Activated CD8-positive, alpha-beta T cell treated with anti-CD3 and anti-CD28 coated beads, Interleukin-2, amount 10 ng/mL, durations not matched to agents 7 days and 5 days (primary cell): ENCODE results near the gene PIK3R6. TPM values are rescaled to one million over a fixed set of nuclear protein-coding genes. Genes with fewer than 3 reads are reported as not detected.

ENCODE experiments used
- ATAC-seq: fragments of 150-1000 bp; cut with Tn5 transposase; one replicate; pipeline ENCODE4 v1.10.0; 2021; ENCODE audit warnings: moderate library complexity
- CTCF ChIA-PET: fragments of 350-600 bp; sonication (Branson Sonifier 250); formaldehyde crosslinking; loops from one replicate; lab custom pipeline; 2021; ENCODE audit warnings: antibody characterized with exemption; lab: Charles Lee
- POLR2A ChIA-PET: fragments of 350-600 bp; sonication (Branson Sonifier 250); formaldehyde crosslinking; loops from one replicate; lab custom pipeline; 2021; ENCODE audit warnings: antibody characterized with exemption; lab: Charles Lee
- DNase-seq: peaks from one replicate; pipeline ENCODE4 v3.0.0-alpha.2; 2020
- H3K27ac Mint-ChIP-seq: one replicate; pipeline ENCODE4 v1.8.0; 2021; ENCODE audit warnings: mild to moderate bottlenecking, mixed read lengths
- H3K27me3 Mint-ChIP-seq: one replicate; pipeline ENCODE4 v1.8.0; 2021; ENCODE audit warnings: low read depth, mixed read lengths
- H3K36me3 Mint-ChIP-seq: one replicate; pipeline ENCODE4 v1.8.0; 2021; ENCODE audit warnings: low read depth, mixed read lengths
- H3K4me1 Mint-ChIP-seq: one replicate; pipeline ENCODE4 v1.8.0; 2021; ENCODE audit warnings: low read depth, mixed read lengths
- H3K4me3 Mint-ChIP-seq: one replicate; pipeline ENCODE4 v1.8.0; 2021; ENCODE audit warnings: mild to moderate bottlenecking, mixed read lengths
- H3K9me3 Mint-ChIP-seq: one replicate; pipeline ENCODE4 v1.8.0; 2022; ENCODE audit warnings: mixed read lengths; ENCODE audit not compliant: insufficient read depth
- total RNA-seq, 2 experiments: library from RNA; stranded (reverse); gene quantifications; one replicate each; pipeline ENCODE4 v1.2.3, GENCODE V29; 2021

Gene PIK3R6
- total RNA-seq, 2 experiments from 2014 or later, result 18.3 to 20.7 TPM

DNA sequence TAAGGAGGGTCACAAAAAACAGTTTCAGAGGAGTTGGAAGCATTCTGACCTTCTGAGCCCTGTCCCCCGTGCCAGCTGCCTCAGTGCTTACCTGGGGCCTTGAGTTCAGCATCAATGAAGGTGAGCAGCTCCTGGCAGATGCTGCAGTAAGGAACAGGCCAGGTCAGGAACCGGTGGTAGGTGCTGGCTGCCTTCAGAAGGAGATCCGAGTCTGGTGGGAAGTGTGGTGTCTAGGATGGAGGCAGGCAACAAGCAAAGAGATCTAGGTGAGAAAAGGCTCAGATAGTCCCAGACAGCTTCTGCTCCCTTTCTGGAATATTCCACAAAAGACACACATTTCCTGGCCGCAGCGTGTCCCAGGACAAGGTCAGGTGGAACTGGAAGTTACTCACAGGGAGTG lies 37.2 kb upstream of the PIK3R6 start:
- ChIA-PET CTCF (no interaction called here), POLR2A (no interaction called here)
- DNase-seq (no peak), ATAC-seq (no peak)
- no peaks in the 10 kb centered on the region for H3K9me3 Mint-ChIP-seq
- H3K4me3 Mint-ChIP-seq, result no peak overlapping the region
- no peaks in the 10 kb centered on the region for H3K27me3 Mint-ChIP-seq
- peaks cover 33% of the 10 kb centered on the region for H3K4me1 Mint-ChIP-seq
- H3K27ac Mint-ChIP-seq, result no peak overlapping the region
- H3K36me3 Mint-ChIP-seq, result peaks cover 79% of the 10 kb centered on the region

GRCh38 chr17:8904201-8904600 lies 36.7 kb upstream of the PIK3R6 start:
- Mint-ChIP-seq H3K4me3 (no peak overlapping the region), H3K27me3 (no peaks in the 10 kb centered on the region), H3K9me3 (no peaks in the 10 kb centered on the region), H3K36me3 (peaks cover 76% of the 10 kb centered on the region), H3K27ac (peak overlapping the region; percentile 7), H3K4me1 (peaks cover 37% of the 10 kb centered on the region)
- CTCF ChIA-PET, result interaction anchor here (1.0 kb wide), 1 partner anchor 93 kb away, joined by 3 read pairs; no protein-coding TSS in a partner anchor
- no peak for DNase-seq
- ATAC-seq, result no peak
- POLR2A ChIA-PET, result interaction anchor here (0.6 kb wide), 1 partner anchor 37 kb away, joined by 3 read pairs; no protein-coding TSS in a partner anchor

DNA sequence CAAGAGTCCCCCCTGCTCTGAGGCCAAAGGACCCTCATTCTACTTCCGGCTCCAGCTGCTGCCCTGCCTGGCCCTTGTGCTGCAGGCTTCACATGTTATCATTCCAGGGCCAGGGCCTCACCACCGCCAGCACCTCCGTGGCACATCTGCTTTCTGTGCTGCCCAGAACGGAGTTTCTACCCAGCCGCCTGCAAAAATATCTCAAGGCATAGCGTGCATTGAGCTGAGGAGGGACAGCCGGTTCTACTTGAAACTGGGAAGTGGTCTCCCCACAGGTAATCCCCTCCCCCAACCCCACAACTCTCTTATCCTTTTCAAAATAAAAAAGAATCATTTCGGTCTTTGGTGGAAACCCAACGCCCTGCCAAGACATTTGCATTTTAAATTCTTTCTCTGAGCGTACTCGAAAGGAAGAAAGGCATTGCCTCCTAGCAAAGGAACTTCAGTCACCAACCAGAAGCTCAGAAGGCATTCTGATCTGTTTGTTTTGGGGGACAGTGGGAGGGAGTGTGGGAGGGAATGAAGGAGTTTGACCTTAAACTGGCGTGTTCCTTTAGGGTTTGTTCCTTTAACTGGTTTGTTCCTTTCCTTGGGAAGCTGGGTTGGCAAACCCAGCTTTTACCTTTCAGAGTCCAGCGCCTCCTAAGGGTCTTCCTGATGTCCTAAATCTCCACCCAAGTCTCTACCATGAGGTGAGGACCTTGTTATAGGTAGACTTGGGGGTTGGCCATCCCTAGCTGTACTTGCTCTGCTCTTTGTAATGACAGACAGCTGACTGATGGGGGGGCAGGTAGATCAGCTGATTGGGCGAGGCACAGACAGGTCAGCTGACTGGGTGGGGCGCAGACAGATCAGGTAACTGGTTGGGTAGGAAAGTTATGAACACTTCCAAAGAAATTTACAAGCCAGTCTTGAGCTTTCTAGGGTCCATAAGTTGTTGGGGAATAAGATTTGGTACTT lies 33.4 kb upstream of the PIK3R6 start:
- H3K27ac Mint-ChIP-seq, result peak overlapping the region; percentile 96
- H3K4me1 Mint-ChIP-seq, result peaks cover 70% of the 10 kb centered on the region
- H3K4me3 Mint-ChIP-seq, result peak overlapping the region; percentile 49
- ATAC-seq (no peak), DNase-seq (peak; percentile 63)
- no peaks in the 10 kb centered on the region for H3K9me3 Mint-ChIP-seq
- peaks cover 86% of the 10 kb centered on the region for H3K36me3 Mint-ChIP-seq
- ChIA-PET CTCF (interaction anchor here (0.7 to 4.1 kb wide), 20 partner anchors 10 to 517 kb away, joined by 3 to 43 read pairs (median 6); partner anchors contain the start of gene PIK3R5), POLR2A (interaction anchor here (0.7 to 4.8 kb wide), 9 partner anchors 10 to 741 kb away, joined by 3 to 29 read pairs (median 4); partner anchors contain the start of gene PIK3R5)
- H3K27me3 Mint-ChIP-seq, result no peaks in the 10 kb centered on the region

- Mint-ChIP-seq H3K9me3 (no peaks in the 10 kb centered on the region), H3K27ac (peak overlapping the region; percentile 96), H3K36me3 (peaks cover 86% of the 10 kb centered on the region), H3K4me3 (peak overlapping the region; percentile 49), H3K4me1 (peaks cover 74% of the 10 kb centered on the region), H3K27me3 (no peaks in the 10 kb centered on the region)
- no peak for DNase-seq
- ChIA-PET CTCF (interaction anchor here (0.7 to 4.1 kb wide), 18 partner anchors 10 to 517 kb away, joined by 3 to 43 read pairs (median 8); partner anchors contain the start of gene PIK3R5), POLR2A (interaction anchor here (1.0 to 4.8 kb wide), 7 partner anchors 19 to 741 kb away, joined by 3 to 29 read pairs (median 8); partner anchors contain the start of gene PIK3R5)
- no peak for ATAC-seq
Measured at GRCh38 chr17:8900207-8900606, 32.7 kb upstream of the PIK3R6 start.

GRCh38 chr17:8898636-8899035 lies 31.2 kb upstream of the PIK3R6 start:
- DNase-seq, result no peak
- H3K4me1 Mint-ChIP-seq, result peaks cover 81% of the 10 kb centered on the region
- H3K36me3 Mint-ChIP-seq, result peaks cover 79% of the 10 kb centered on the region
- ATAC-seq, result no peak
- ChIA-PET CTCF (interaction anchor here (0.6 to 4.1 kb wide), 7 partner anchors 9 to 515 kb away, joined by 3 to 43 read pairs (median 6); no protein-coding TSS in a partner anchor), POLR2A (interaction anchor here (1.6 to 4.8 kb wide), 4 partner anchors 21 to 66 kb away, joined by 3 to 29 read pairs (median 25); partner anchors contain the start of gene PIK3R5)
- no peaks in the 10 kb centered on the region for H3K27me3 Mint-ChIP-seq
- H3K27ac Mint-ChIP-seq, result peak overlapping the region; percentile 96
- peak overlapping the region; percentile 53 for H3K4me3 Mint-ChIP-seq
- H3K9me3 Mint-ChIP-seq, result no peaks in the 10 kb centered on the region

- no peak overlapping the region for H3K4me3 Mint-ChIP-seq
- ATAC-seq (no peak), DNase-seq (no peak)
- no peaks in the 10 kb centered on the region for H3K27me3 Mint-ChIP-seq
- H3K9me3 Mint-ChIP-seq, result no peaks in the 10 kb centered on the region
- H3K36me3 Mint-ChIP-seq, result peaks cover 80% of the 10 kb centered on the region
- H3K4me1 Mint-ChIP-seq, result peaks cover 85% of the 10 kb centered on the region
- peak overlapping the region; percentile 96 for H3K27ac Mint-ChIP-seq
- CTCF ChIA-PET, result interaction anchor here (0.6 to 4.1 kb wide), 5 partner anchors 9 to 514 kb away, joined by 3 to 43 read pairs (median 3); no protein-coding TSS in a partner anchor
- POLR2A ChIA-PET, result interaction anchor here (2.8 to 4.8 kb wide), 3 partner anchors 43 to 67 kb away, joined by 22 to 29 read pairs (median 28); partner anchors contain the start of gene PIK3R5
Measured at GRCh38 chr17:8898126-8898525, 30.7 kb upstream of the PIK3R6 start.

DNA sequence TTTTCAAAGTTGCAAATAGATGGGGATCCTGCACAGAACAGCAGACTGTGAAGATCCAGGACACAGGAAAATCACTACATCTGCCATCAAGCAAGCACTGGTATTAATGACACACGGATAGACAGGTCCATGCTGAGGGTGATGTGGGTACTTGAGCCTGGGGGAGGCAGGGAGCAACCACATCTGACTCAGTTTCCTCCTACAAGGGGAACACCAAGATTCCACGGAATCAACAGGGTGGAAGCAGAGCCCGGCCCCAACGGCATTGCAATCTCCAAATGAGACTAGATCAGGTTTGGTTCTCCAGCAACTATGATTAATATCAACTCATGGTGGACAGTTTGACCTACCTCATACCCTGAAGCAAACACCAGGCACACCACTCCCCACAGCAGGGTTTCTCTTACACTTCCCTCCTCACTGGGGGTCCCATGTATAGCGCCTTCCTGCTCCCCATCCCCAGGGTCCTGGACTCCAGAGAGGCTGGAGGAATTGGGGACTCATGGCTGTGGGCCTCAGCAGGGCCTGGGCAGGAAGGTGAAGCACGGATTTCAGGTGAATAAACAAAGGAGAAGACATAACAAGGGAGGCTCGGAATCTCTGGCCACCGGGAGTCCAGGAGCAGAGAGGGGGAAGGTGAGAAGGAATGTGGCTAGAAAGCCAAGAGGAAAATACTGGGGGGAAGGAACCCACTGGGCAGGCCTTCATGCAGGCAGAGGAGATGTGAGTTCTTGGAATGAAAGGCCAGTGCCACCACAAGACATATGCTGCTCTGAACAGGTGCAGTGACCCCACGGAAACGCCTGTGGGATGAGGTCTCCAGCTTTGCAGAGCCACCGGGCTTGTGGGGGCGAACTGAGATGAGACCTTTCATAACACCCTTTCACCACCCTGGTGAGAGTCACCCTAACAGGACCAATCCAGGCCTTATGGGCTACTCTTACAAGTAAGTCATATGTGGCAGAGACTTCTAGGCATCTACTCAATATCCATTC lies 29.5 kb upstream of the PIK3R6 start:
- H3K4me3 Mint-ChIP-seq, result no peak overlapping the region
- H3K9me3 Mint-ChIP-seq, result no peaks in the 10 kb centered on the region
- ATAC-seq (no peak), DNase-seq (no peak)
- H3K36me3 Mint-ChIP-seq, result peaks cover 86% of the 10 kb centered on the region
- peak overlapping the region; percentile 96 for H3K27ac Mint-ChIP-seq
- ChIA-PET CTCF (interaction anchor here (1.0 to 3.2 kb wide), 5 partner anchors 15 to 101 kb away, joined by 3 to 34 read pairs (median 4); no protein-coding TSS in a partner anchor), POLR2A (no interaction called here)
- no peaks in the 10 kb centered on the region for H3K27me3 Mint-ChIP-seq
- H3K4me1 Mint-ChIP-seq, result peaks cover 91% of the 10 kb centered on the region

GRCh38 chr17:8896087-8896486 lies 28.6 kb upstream of the PIK3R6 start:
- peaks cover 83% of the 10 kb centered on the region for H3K4me1 Mint-ChIP-seq
- no peaks in the 10 kb centered on the region for H3K9me3 Mint-ChIP-seq
- peaks cover 80% of the 10 kb centered on the region for H3K36me3 Mint-ChIP-seq
- POLR2A ChIA-PET, result interaction anchor here (0.6 kb wide), 1 partner anchor 38 kb away, joined by 3 read pairs; no protein-coding TSS in a partner anchor
- DNase-seq (no peak), ATAC-seq (no peak)
- no peak overlapping the region for H3K4me3 Mint-ChIP-seq
- CTCF ChIA-PET, result interaction anchor here (0.6 to 3.2 kb wide), 24 partner anchors 12 to 646 kb away, joined by 3 to 34 read pairs (median 4); partner anchors contain the start of gene PIK3R6
- H3K27ac Mint-ChIP-seq, result peak overlapping the region; percentile 96
- H3K27me3 Mint-ChIP-seq, result no peaks in the 10 kb centered on the region

- ATAC-seq (no peak), DNase-seq (peak; percentile 75)
- no peak overlapping the region for H3K4me3 Mint-ChIP-seq
- H3K9me3 Mint-ChIP-seq, result no peaks in the 10 kb centered on the region
- no peaks in the 10 kb centered on the region for H3K27me3 Mint-ChIP-seq
- ChIA-PET POLR2A (interaction anchor here (0.6 to 0.9 kb wide), 4 partner anchors 9 to 103 kb away, joined by 3 to 4 read pairs (median 4); no protein-coding TSS in a partner anchor), CTCF (interaction anchor here (0.5 to 3.2 kb wide), 44 partner anchors 12 to 645 kb away, joined by 3 to 34 read pairs (median 4); partner anchors contain the start of genes PIK3R5 and PIK3R6)
- peaks cover 71% of the 10 kb centered on the region for H3K4me1 Mint-ChIP-seq
- peaks cover 70% of the 10 kb centered on the region for H3K36me3 Mint-ChIP-seq
- H3K27ac Mint-ChIP-seq, result peak overlapping the region; percentile 26
Measured at GRCh38 chr17:8894673-8895578, 27.5 kb upstream of the PIK3R6 start.
